Breast epithelium (tissue), 3 donors: Measurements from ENCODE around the gene CLSTN2.

Source experiments
- POLR2A ChIP-seq: fragments of 450-650 bp; IDR thresholded peaks from one replicate; pipeline ENCODE4 v1.6.1; 2016; ENCODE audit warnings: antibody characterized with exemption, mild to moderate bottlenecking, moderate library complexity
- POLR2AphosphoS5 ChIP-seq, 3 donors: sonication (generic); formaldehyde crosslinking; IDR thresholded peaks; one replicate each; pipeline ENCODE4 v1.6.1; 2017; ENCODE audit warnings: antibody characterized with exemption in 3 of 3
- TF ChIP-seq, protein P1 (sequence below), 3 donors: fragments of 450-650 bp; IDR thresholded peaks; one replicate each; pipeline ENCODE4 v1.5.1; 2016 to 2017; ENCODE audit warnings: antibody characterized with exemption in 3 of 3, mild to moderate bottlenecking in 3 of 3, moderate library complexity in 3 of 3

DNA sequence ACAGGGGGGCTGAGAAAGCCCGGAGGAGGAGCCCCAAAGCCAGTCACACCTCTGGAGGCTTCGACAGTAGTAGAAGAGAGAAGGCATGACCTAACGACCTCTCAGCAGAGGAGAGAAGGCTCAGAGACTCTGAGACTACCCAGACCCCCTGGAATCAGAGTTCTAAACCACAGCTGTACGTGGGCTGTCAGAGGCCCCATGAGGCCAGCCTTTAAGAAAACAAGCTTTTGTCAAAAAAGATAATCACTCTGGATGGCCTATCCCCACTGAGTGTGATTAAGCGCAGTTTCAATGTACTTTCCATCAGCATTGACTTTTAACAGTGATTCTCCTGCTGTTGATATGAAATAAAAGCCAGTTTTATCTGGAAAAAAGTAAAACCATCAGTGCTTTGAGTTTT lies 330.3 kb downstream of the CLSTN2 start:
- TF ChIP-seq, protein P1, sequence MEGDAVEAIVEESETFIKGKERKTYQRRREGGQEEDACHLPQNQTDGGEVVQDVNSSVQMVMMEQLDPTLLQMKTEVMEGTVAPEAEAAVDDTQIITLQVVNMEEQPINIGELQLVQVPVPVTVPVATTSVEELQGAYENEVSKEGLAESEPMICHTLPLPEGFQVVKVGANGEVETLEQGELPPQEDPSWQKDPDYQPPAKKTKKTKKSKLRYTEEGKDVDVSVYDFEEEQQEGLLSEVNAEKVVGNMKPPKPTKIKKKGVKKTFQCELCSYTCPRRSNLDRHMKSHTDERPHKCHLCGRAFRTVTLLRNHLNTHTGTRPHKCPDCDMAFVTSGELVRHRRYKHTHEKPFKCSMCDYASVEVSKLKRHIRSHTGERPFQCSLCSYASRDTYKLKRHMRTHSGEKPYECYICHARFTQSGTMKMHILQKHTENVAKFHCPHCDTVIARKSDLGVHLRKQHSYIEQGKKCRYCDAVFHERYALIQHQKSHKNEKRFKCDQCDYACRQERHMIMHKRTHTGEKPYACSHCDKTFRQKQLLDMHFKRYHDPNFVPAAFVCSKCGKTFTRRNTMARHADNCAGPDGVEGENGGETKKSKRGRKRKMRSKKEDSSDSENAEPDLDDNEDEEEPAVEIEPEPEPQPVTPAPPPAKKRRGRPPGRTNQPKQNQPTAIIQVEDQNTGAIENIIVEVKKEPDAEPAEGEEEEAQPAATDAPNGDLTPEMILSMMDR (IDR thresholded peaks at IDR 0.05) = no peak
- TF ChIP-seq POLR2AphosphoS5 (IDR thresholded peaks at IDR 0.05) (no peak), POLR2A (no peak)
